Subcutaneous abdominal adipose tissue (tissue), 5 donors: ENCODE measurements around the gene DPF1.

Source experiments
- H3K27ac ChIP-seq: one replicate; pipeline ENCODE4 v1.7.0; 2013; ENCODE audit warnings: low read depth, mild to moderate bottlenecking, inconsistent platforms, low read length, moderate library complexity
- H3K27me3 ChIP-seq, 5 donors: one replicate each; pipeline ENCODE4 v1.7.0; 2013; ENCODE audit warnings: low read length in 5 of 5, inconsistent platforms in 1 of 5; ENCODE audit not compliant: control insufficient read depth in 5 of 5, insufficient read depth in 4 of 5
- H3K36me3 ChIP-seq, 5 donors: one replicate each; pipeline ENCODE4 v1.7.0; 2013; ENCODE audit warnings: low read length in 5 of 5; ENCODE audit not compliant: control insufficient read depth in 5 of 5, insufficient read depth in 5 of 5
- H3K4me1 ChIP-seq, 5 donors: one replicate each; pipeline ENCODE4 v1.7.0; 2013; ENCODE audit warnings: low read length in 5 of 5, mild to moderate bottlenecking in 3 of 5, moderate library complexity in 1 of 5; ENCODE audit not compliant: control insufficient read depth in 5 of 5, insufficient read depth in 5 of 5
- H3K4me3 ChIP-seq, 5 donors: one replicate each; pipeline ENCODE4 v1.7.0; 2013; ENCODE audit warnings: low read length in 5 of 5, low read depth in 1 of 5
- H3K9ac ChIP-seq, 5 donors: one replicate each; pipeline ENCODE4 v1.7.0; 2013; ENCODE audit warnings: low read length in 5 of 5, mild to moderate bottlenecking in 4 of 5, moderate library complexity in 3 of 5
- H3K9me3 ChIP-seq, 5 donors: one replicate each; pipeline ENCODE4 v1.7.0; 2013; ENCODE audit warnings: low read length in 5 of 5; ENCODE audit not compliant: control insufficient read depth in 5 of 5
- donor health status: healthy.
- donor health status: healthy.
- donor health status: healthy.
- donor health status: healthy.
- donor health status: healthy.

Gene DPF1

GRCh38 chr19:38224014-38224862, at the start of gene DPF1:
Gene DPF1, minus strand, starts transcription at chr19:38224222. Its CDS starts 80 bp downstream, at chr19:38224142.
- Histone ChIP-seq H3K36me3 (no peaks in the 10 kb centered on the region), H3K9ac (peak within 1 kb of the TSS in 1 of 5 donors; percentile 23), H3K9me3 (no peaks in the 10 kb centered on the region), H3K4me1 (peaks cover 0 to 21% (median 16%) of the 10 kb centered on the region in 5 donors), H3K27me3 (peaks cover 42 to 68% (median 58%) of the 10 kb centered on the region in 5 donors), H3K27ac (no peak within 1 kb of the TSS), H3K4me3 (peak within 1 kb of the TSS in 4 of 5 donors; percentile 30 to 57 (median 42))

GRCh38 chr19:38273499-38273898, 49.5 kb upstream of the DPF1 start:
- Histone ChIP-seq H3K27me3 (no peaks in the 10 kb centered on the region), H3K4me3 (no peak overlapping the region), H3K4me1 (peaks cover 9 to 29% (median 27%) of the 10 kb centered on the region in 5 donors), H3K36me3 (no peaks in the 10 kb centered on the region), H3K9me3 (no peaks in the 10 kb centered on the region), H3K9ac (no peak overlapping the region), H3K27ac (no peak overlapping the region)

DNA sequence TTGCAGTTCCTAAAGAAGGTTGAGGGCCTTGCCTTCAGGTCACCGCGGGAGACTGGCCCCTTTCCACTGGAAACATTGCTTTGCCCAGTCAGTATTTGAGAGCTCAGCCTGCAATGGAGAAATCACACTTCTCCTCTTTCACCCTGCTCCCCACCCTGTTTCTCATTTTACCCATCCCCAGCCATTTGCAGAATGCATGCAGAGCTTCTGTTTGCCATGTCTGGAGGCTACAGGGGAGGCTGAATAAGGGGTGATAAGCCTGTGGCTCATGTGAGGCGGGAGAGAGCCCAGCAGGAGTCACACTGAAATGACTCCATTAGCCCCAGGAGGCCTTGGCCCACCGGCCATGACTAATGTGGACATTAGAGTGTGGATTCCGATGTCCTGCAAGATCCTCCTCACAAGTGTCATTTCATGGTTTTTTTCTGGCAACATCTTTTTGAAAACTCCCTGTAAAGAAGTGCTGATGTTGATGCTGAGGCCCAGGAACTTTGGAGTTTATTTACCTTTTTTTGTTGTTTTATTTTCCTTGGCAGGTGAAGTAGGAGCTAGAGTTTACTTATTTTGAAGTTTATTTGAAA, 46.7 kb upstream of the DPF1 start:
- peaks cover 0 to 21% (median 10%) of the 10 kb centered on the region in 5 donors for H3K4me1 ChIP-seq
- no peak overlapping the region for H3K4me3 ChIP-seq
- H3K36me3 ChIP-seq: no peaks in the 10 kb centered on the region
- H3K27me3 ChIP-seq: no peaks in the 10 kb centered on the region
- H3K27ac ChIP-seq: no peak overlapping the region
- H3K9ac ChIP-seq: no peak overlapping the region
- no peaks in the 10 kb centered on the region for H3K9me3 ChIP-seq

DNA sequence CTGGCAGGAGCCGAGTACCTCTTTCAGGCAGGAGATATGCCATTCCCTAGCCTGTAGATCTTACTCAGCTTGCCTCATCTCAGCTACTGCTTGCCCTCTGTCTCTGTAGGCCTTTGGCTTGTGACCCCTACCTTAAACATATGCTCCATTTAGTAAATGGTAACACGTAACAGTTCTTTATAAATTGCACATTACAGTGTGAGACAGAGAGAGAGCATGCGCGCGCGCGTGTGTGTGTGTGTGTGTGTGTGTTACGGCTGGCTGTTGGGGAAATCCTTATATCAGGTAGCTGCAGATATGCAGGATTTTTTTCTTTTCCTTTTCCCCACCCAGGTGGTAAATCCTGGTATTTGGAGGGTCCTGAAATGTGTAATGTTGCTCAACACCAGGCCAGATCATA, 44.5 kb upstream of the DPF1 start:
- H3K9ac ChIP-seq: no peak overlapping the region
- H3K9me3 ChIP-seq: no peaks in the 10 kb centered on the region
- H3K27me3 ChIP-seq: peaks cover 0 to 3% (median 0%) of the 10 kb centered on the region in 5 donors
- H3K4me3 ChIP-seq: no peak overlapping the region
- H3K36me3 ChIP-seq: no peaks in the 10 kb centered on the region
- no peak overlapping the region for H3K27ac ChIP-seq
- peaks cover 0 to 24% (median 12%) of the 10 kb centered on the region in 5 donors for H3K4me1 ChIP-seq

DNA sequence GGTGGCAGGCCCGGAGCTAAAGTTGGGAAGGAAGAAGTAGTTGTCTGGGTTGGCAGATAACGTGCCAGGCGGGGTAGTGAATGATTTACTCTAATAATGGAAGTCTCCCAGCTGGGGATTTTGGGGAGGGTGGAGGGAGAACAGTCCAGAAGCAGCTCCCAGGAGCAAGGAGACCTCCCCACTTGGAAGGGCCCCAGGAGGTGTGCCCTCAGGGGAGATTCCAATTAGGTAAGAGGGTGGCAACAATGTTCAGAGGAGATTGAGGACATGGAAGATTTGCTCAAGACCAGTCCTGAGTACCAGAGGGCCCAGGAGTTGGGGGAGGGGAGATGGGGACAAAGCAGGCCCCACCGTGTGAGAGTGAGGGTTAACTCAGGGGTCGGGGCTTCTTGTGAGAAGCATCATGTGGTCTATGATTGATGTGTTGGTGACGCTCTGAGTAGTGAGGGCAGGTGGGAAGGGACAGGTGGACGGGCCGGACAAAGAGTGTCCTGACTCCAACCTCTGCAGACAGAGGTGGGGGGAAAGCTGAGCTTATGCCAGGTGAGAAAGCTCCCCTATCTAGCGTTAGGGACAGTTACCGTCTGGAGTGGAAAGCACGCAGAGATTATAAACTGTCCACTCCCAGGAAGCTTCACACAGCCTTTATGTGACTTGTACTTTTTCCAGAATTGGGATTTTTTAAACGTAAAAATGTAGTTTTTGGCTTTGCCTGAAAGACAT, 43.9 kb upstream of the DPF1 start:
- Histone ChIP-seq H3K27ac (no peak overlapping the region), H3K4me3 (no peak overlapping the region), H3K9ac (no peak overlapping the region), H3K9me3 (no peaks in the 10 kb centered on the region), H3K27me3 (peaks cover 0 to 3% (median 0%) of the 10 kb centered on the region in 5 donors), H3K4me1 (peaks cover 0 to 24% (median 12%) of the 10 kb centered on the region in 5 donors), H3K36me3 (no peaks in the 10 kb centered on the region)

DNA sequence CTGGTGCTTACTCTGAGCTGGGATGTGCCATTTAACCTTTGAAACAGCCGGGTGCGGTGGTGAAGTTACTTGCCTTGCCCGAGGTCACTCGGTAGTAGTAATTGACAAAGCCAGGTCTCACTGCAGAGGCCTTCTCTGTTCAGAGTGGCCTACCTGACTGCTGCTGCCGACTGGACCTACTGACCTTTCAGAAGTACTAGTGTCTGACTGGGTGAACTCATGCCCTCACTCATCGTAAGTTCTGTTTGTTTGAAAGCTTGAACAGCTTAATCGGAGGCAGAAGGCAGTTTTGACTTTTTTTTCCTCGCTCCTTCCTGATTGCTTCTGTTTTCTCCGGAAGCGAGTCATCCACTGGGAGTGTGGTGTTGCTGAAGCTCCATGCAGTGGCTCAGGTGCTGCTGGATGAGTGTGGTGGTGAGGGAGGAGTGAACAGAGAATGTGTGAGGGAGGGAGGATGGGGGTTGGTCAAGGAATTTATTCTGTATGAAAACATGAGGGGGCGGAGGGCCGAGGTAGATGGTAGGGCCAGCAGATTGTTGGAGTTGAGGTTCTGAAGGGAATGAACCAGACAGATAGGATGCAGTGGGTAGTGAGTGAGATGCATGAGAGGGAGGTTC, 43.1 kb upstream of the DPF1 start:
- H3K27me3 ChIP-seq: peaks cover 0 to 3% (median 0%) of the 10 kb centered on the region in 5 donors
- no peaks in the 10 kb centered on the region for H3K36me3 ChIP-seq
- no peak overlapping the region for H3K4me3 ChIP-seq
- H3K9ac ChIP-seq: no peak overlapping the region
- H3K9me3 ChIP-seq: no peaks in the 10 kb centered on the region
- peaks cover 0 to 24% (median 12%) of the 10 kb centered on the region in 5 donors for H3K4me1 ChIP-seq
- no peak overlapping the region for H3K27ac ChIP-seq

- no peaks in the 10 kb centered on the region for H3K36me3 ChIP-seq
- no peak overlapping the region for H3K4me3 ChIP-seq
- peaks cover 0 to 3% (median 0%) of the 10 kb centered on the region in 5 donors for H3K27me3 ChIP-seq
- no peak overlapping the region for H3K9ac ChIP-seq
- no peak overlapping the region for H3K27ac ChIP-seq
- no peaks in the 10 kb centered on the region for H3K9me3 ChIP-seq
- H3K4me1 ChIP-seq: peaks cover 0 to 24% (median 12%) of the 10 kb centered on the region in 5 donors
Observed at GRCh38 chr19:38265921-38266429, 42.0 kb upstream of the DPF1 start.

GRCh38 chr19:38265213-38265861, 41.3 kb upstream of the DPF1 start:
- H3K36me3 ChIP-seq: no peaks in the 10 kb centered on the region
- H3K27me3 ChIP-seq: peaks cover 0 to 3% (median 0%) of the 10 kb centered on the region in 5 donors
- peak overlapping the region in 4 of 5 donors; percentile 19 to 73 (median 58) for H3K4me3 ChIP-seq
- H3K27ac ChIP-seq: no peak overlapping the region
- H3K9ac ChIP-seq: peak overlapping the region in 2 of 5 donors; percentile 5 to 66
- H3K9me3 ChIP-seq: no peaks in the 10 kb centered on the region
- H3K4me1 ChIP-seq: peaks cover 0 to 24% (median 12%) of the 10 kb centered on the region in 5 donors
